Esophagus (tissue), 2 donors: Measurements from ENCODE around the gene EFHC2. TPM values are rescaled to one million over a fixed set of nuclear protein-coding genes. Genes with fewer than 3 reads are reported as not detected.
"Not testable (repeated sequence)": the region's sequence is repeated elsewhere in the genome, so short reads cannot be mapped to it uniquely, and the experiment has no call there.

Experiments used
- H3K27ac ChIP-seq, 2 donors: one replicate each; pipeline ENCODE4 v1.5.1; 2013; ENCODE audit warnings: low read depth in 2 of 2, mild to moderate bottlenecking in 2 of 2, inconsistent platforms in 1 of 2, low read length in 1 of 2, moderate library complexity in 1 of 2
- H3K27me3 ChIP-seq, 2 donors: one replicate each; pipeline ENCODE4 v1.6.1; 2013; ENCODE audit warnings: low read length in 2 of 2, control low read depth in 1 of 2, mild to moderate bottlenecking in 1 of 2; ENCODE audit not compliant: insufficient read depth in 2 of 2, control insufficient read depth in 1 of 2
- H3K36me3 ChIP-seq, 2 donors: one replicate each; pipeline ENCODE4 v1.6.1; 2013; ENCODE audit warnings: low read length in 1 of 2; ENCODE audit not compliant: control insufficient read depth in 2 of 2, insufficient read depth in 2 of 2
- H3K4me1 ChIP-seq, 2 donors: one replicate each; pipeline ENCODE4 v1.6.1; 2013; ENCODE audit warnings: low read length in 1 of 2; ENCODE audit not compliant: control insufficient read depth in 2 of 2, insufficient read depth in 2 of 2
- H3K4me3 ChIP-seq, 2 donors: one replicate each; pipeline ENCODE4 v1.5.1; 2013; ENCODE audit warnings: low read length in 2 of 2, mild to moderate bottlenecking in 2 of 2, low read depth in 1 of 2, moderate library complexity in 1 of 2
- H3K9me3 ChIP-seq, 2 donors: one replicate each; pipeline ENCODE4 v1.6.1; 2013; ENCODE audit warnings: mild to moderate bottlenecking in 2 of 2, low read depth in 1 of 2, low read length in 1 of 2, moderate library complexity in 1 of 2; ENCODE audit not compliant: control insufficient read depth in 2 of 2, insufficient read depth in 1 of 2
- WGBS, 2 donors: extraction: QIAGEN DNeasy Blood & Tissue Kit; methylation state at CpG; one replicate each; pipeline ENCODE4 v1.1.7; 2013; 5-methylcytosine and 5-hydroxymethylcytosine counted together
- polyA plus RNA-seq, 2 donors: library from polyadenylated mRNA; stranded (reverse); fragments of 200-250 nt; gene quantifications; one replicate each; pipeline ENCODE4 v1.2.3, GENCODE V29; 2013
- donor health status: healthy with polysubstance abuse.
- donor health status: Bipolar disorder and iron deficiency.

Gene EFHC2
- polyA plus RNA-seq, 2 donors, result 1.0 to 1.1 TPM

GRCh38 chrX:44227991-44228390 is 115.5 kb downstream of the EFHC2 start:
- no peak overlapping the region for H3K4me3 ChIP-seq
- WGBS, 2 donors, result 65 to 89% methylated on average over 5 of the region's 5 CpGs
- no peaks in the 10 kb centered on the region for H3K27me3 ChIP-seq
- peaks cover 0 to 3% of the 10 kb centered on the region in 2 donors for H3K4me1 ChIP-seq
- no peak overlapping the region for H3K27ac ChIP-seq
- no peaks in the 10 kb centered on the region for H3K9me3 ChIP-seq
- no peaks in the 10 kb centered on the region for H3K36me3 ChIP-seq

GRCh38 chrX:44225667-44226066 is 117.8 kb downstream of the EFHC2 start:
- no peaks in the 10 kb centered on the region for H3K27me3 ChIP-seq
- H3K9me3 ChIP-seq, result no peaks in the 10 kb centered on the region
- H3K36me3 ChIP-seq, result no peaks in the 10 kb centered on the region
- H3K4me1 ChIP-seq, result peaks cover 0 to 3% of the 10 kb centered on the region in 2 donors
- no peak overlapping the region for H3K27ac ChIP-seq
- H3K4me3 ChIP-seq, result no peak overlapping the region
- 49 to 60% methylated on average over 3 of the region's 3 CpGs for WGBS, 2 donors

GRCh38 chrX:44224760-44225159 is 118.7 kb downstream of the EFHC2 start:
- H3K27ac ChIP-seq, result no peak overlapping the region
- peaks cover 0 to 3% of the 10 kb centered on the region in 2 donors for H3K4me1 ChIP-seq
- no peaks in the 10 kb centered on the region for H3K27me3 ChIP-seq
- no peak overlapping the region for H3K4me3 ChIP-seq
- H3K9me3 ChIP-seq, result no peaks in the 10 kb centered on the region
- H3K36me3 ChIP-seq, result no peaks in the 10 kb centered on the region
- WGBS, 2 donors, result 48 to 76% methylated on average over 2 of the region's 2 CpGs

- peaks cover 0 to 3% of the 10 kb centered on the region in 2 donors for H3K4me1 ChIP-seq
- H3K9me3 ChIP-seq, result no peaks in the 10 kb centered on the region
- H3K36me3 ChIP-seq, result no peaks in the 10 kb centered on the region
- H3K4me3 ChIP-seq, result no peak overlapping the region
- no peak overlapping the region for H3K27ac ChIP-seq
- no peaks in the 10 kb centered on the region for H3K27me3 ChIP-seq
- 14 to 22% methylated on average over 2 of the region's 2 CpGs for WGBS, 2 donors
These were observed 120.3 kb downstream of the EFHC2 start for GRCh38 chrX:44223150-44223549.

GRCh38 chrX:44218465-44218864 is 125.0 kb downstream of the EFHC2 start:
- no peaks in the 10 kb centered on the region for H3K4me1 ChIP-seq
- H3K27ac ChIP-seq, result no peak overlapping the region
- WGBS, 2 donors, result 74 to 91% methylated on average over 3 of the region's 3 CpGs
- no peaks in the 10 kb centered on the region for H3K9me3 ChIP-seq
- no peaks in the 10 kb centered on the region for H3K27me3 ChIP-seq
- H3K36me3 ChIP-seq, result no peaks in the 10 kb centered on the region
- no peak overlapping the region for H3K4me3 ChIP-seq

- Histone ChIP-seq H3K27ac (no peak overlapping the region), H3K4me1 (no peaks in the 10 kb centered on the region), H3K9me3 (no peaks in the 10 kb centered on the region), H3K27me3 (no peaks in the 10 kb centered on the region), H3K36me3 (no peaks in the 10 kb centered on the region), H3K4me3 (no peak overlapping the region)
- WGBS, 2 donors, result 81 to 92% methylated on average over 3 of the region's 3 CpGs
These were observed 127.3 kb downstream of the EFHC2 start for GRCh38 chrX:44216171-44216570.

GRCh38 chrX:44203791-44204190 is 139.7 kb downstream of the EFHC2 start:
- WGBS, 2 donors, result 67 to 90% methylated on average over 1 of the region's 1 CpG
- Histone ChIP-seq H3K27me3 (no peaks in the 10 kb centered on the region), H3K4me1 (no peaks in the 10 kb centered on the region), H3K27ac (no peak overlapping the region), H3K9me3 (no peaks in the 10 kb centered on the region), H3K4me3 (no peak overlapping the region), H3K36me3 (no peaks in the 10 kb centered on the region)

GRCh38 chrX:44202596-44202995 is 140.9 kb downstream of the EFHC2 start:
- H3K9me3 ChIP-seq, result no peaks in the 10 kb centered on the region
- 85 to 94% methylated on average over 2 of the region's 2 CpGs for WGBS, 2 donors
- no peak overlapping the region for H3K4me3 ChIP-seq
- H3K36me3 ChIP-seq, result no peaks in the 10 kb centered on the region
- no peaks in the 10 kb centered on the region for H3K4me1 ChIP-seq
- H3K27ac ChIP-seq, result no peak overlapping the region
- H3K27me3 ChIP-seq, result no peaks in the 10 kb centered on the region

- no peaks in the 10 kb centered on the region for H3K9me3 ChIP-seq
- WGBS, 2 donors, result 94 to 99% methylated on average over 2 of the region's 2 CpGs
These were observed 154.4 kb downstream of the EFHC2 start for GRCh38 chrX:44189116-44189515.

GRCh38 chrX:44187915-44188314 is 155.6 kb downstream of the EFHC2 start:
- H3K27me3 ChIP-seq, H3K36me3 ChIP-seq, H3K27ac ChIP-seq, H3K4me3 ChIP-seq, H3K9me3 ChIP-seq, H3K4me1 ChIP-seq: not testable (repeated sequence)
- 63 to 70% methylated on average over 5 of the region's 5 CpGs for WGBS, 2 donors

More at GRCh38 chrX:44189116-44189515, 154.4 kb downstream of the EFHC2 start:
- H3K4me3 ChIP-seq, result no peak overlapping the region
- H3K27ac ChIP-seq, result no peak overlapping the region
- H3K27me3 ChIP-seq, result no peaks in the 10 kb centered on the region
- no peaks in the 10 kb centered on the region for H3K4me1 ChIP-seq
- H3K36me3 ChIP-seq, result no peaks in the 10 kb centered on the region
